ENCODE measurements around the gene MISFA. TPM values are rescaled to one million over a fixed set of nuclear protein-coding genes. Genes with fewer than 3 reads are reported as not detected.
"Not testable (repeated sequence)": the region's sequence is repeated elsewhere in the genome, so short reads cannot be mapped to it uniquely, and the experiment has no call there.

Gene MISFA
- total RNA-seq, 1 experiment from 2014 or later, result 4.6 TPM

- peak; percentile 21 for DNase-seq (ENCODE audit: low spot score)
Observed at GRCh38 chr11:18633256-18634139, 33.9 kb downstream of the MISFA start.

GRCh38 chr11:18634140-18635032 is 34.8 kb downstream of the MISFA start, which contains the start of gene SPTY2D1:
TSS of gene SPTY2D1 (minus strand) at chr11:18634342. CDS start at chr11:18634257, 85 bp downstream.
- H3K36me3 ChIP-seq (ENCODE audit: insufficient read depth, low read length, poor library complexity, severe bottlenecking), result no peaks in the 10 kb centered on the region
- H3K4me1 ChIP-seq (ENCODE audit: insufficient read depth, low read length, poor library complexity, severe bottlenecking), result peaks cover 5% of the 10 kb centered on the region
- ChIA-PET POLR2A (ENCODE audit: low non-redundant PET) (interaction anchor here (0.6 kb wide), 1 partner anchor 968 kb away, joined by 4 read pairs; no protein-coding TSS in a partner anchor), CTCF (no interaction called here)
- TSS peak; percentile 98 for BruUV-seq (replicated peaks)
- no peaks in the 10 kb centered on the region for H3K27me3 ChIP-seq (replicated peaks; ENCODE audit: insufficient read depth, low read depth, low read length, poor library complexity)
- TF ChIP-seq CTCF (conservative IDR thresholded peaks at IDR 0.05; ENCODE audit: low read depth, low read length) (no peak), EZH2 (IDR thresholded peaks at IDR 0.05; ENCODE audit: borderline replicate concordance, low read depth, low read length, poor library complexity, severe bottlenecking) (no peak)
- H3K9me3 ChIP-seq (ENCODE audit: low read depth, low read length, poor library complexity, severe bottlenecking), result no peaks in the 10 kb centered on the region
- H3K27ac ChIP-seq (ENCODE audit: low read depth, low read length, poor library complexity, severe bottlenecking), result peak within 1 kb of the TSS; percentile 90
- H3K4me3 ChIP-seq (ENCODE audit: low read depth, low read length, poor library complexity, severe bottlenecking), result peak within 1 kb of the TSS; percentile 93
- DNase-seq (ENCODE audit: low spot score), result peak; percentile 99
- intact Hi-C loops (cut with micrococcal nuclease; ENCODE audit: unreplicated experiment), result no loop called here

More at GRCh38 chr11:18633256-18634139, 33.9 kb downstream of the MISFA start:
- peak overlapping the region; percentile 90 for H3K27ac ChIP-seq (ENCODE audit: low read depth, low read length, poor library complexity, severe bottlenecking)
- intact Hi-C loops (cut with micrococcal nuclease; ENCODE audit: unreplicated experiment), result no loop called here
- ChIA-PET POLR2A (ENCODE audit: low non-redundant PET) (interaction anchor here (0.6 kb wide), 1 partner anchor 967 kb away, joined by 4 read pairs; no protein-coding TSS in a partner anchor), CTCF (no interaction called here)
- TF ChIP-seq CTCF (conservative IDR thresholded peaks at IDR 0.05; ENCODE audit: low read depth, low read length) (no peak), EZH2 (IDR thresholded peaks at IDR 0.05; ENCODE audit: borderline replicate concordance, low read depth, low read length, poor library complexity, severe bottlenecking) (no peak)
- H3K4me1 ChIP-seq (ENCODE audit: insufficient read depth, low read length, poor library complexity, severe bottlenecking), result peaks cover 5% of the 10 kb centered on the region
- H3K27me3 ChIP-seq (replicated peaks; ENCODE audit: insufficient read depth, low read depth, low read length, poor library complexity), result no peaks in the 10 kb centered on the region
- H3K36me3 ChIP-seq (ENCODE audit: insufficient read depth, low read length, poor library complexity, severe bottlenecking), result no peaks in the 10 kb centered on the region
- peak overlapping the region; percentile 93 for H3K4me3 ChIP-seq (ENCODE audit: low read depth, low read length, poor library complexity, severe bottlenecking)
- no peaks in the 10 kb centered on the region for H3K9me3 ChIP-seq (ENCODE audit: low read depth, low read length, poor library complexity, severe bottlenecking)
- TSS peak; percentile 63 for BruUV-seq (replicated peaks)

GRCh38 chr11:18641677-18642076 is 42.1 kb downstream of the MISFA start:
- Histone ChIP-seq H3K9me3 (ENCODE audit: low read depth, low read length, poor library complexity, severe bottlenecking) (no peaks in the 10 kb centered on the region), H3K27me3 (replicated peaks; ENCODE audit: insufficient read depth, low read depth, low read length, poor library complexity) (peaks cover 11% of the 10 kb centered on the region), H3K27ac (ENCODE audit: low read depth, low read length, poor library complexity, severe bottlenecking) (no peak overlapping the region), H3K36me3 (ENCODE audit: insufficient read depth, low read length, poor library complexity, severe bottlenecking) (no peaks in the 10 kb centered on the region), H3K4me3 (ENCODE audit: low read depth, low read length, poor library complexity, severe bottlenecking) (no peak overlapping the region), H3K4me1 (ENCODE audit: insufficient read depth, low read length, poor library complexity, severe bottlenecking) (no peaks in the 10 kb centered on the region)
- intact Hi-C loops (cut with micrococcal nuclease; ENCODE audit: unreplicated experiment), result no loop called here
- DNase-seq (ENCODE audit: low spot score), result no peak
- no TSS peak for BruUV-seq (replicated peaks)
- POLR2A ChIA-PET (ENCODE audit: low non-redundant PET), result no interaction called here
- CTCF ChIA-PET, result no interaction called here
- TF ChIP-seq EZH2 (IDR thresholded peaks at IDR 0.05; ENCODE audit: borderline replicate concordance, low read depth, low read length, poor library complexity, severe bottlenecking) (no peak), CTCF (conservative IDR thresholded peaks at IDR 0.05; ENCODE audit: low read depth, low read length) (no peak)

GRCh38 chr11:18643034-18643433 is 43.4 kb downstream of the MISFA start:
- H3K36me3 ChIP-seq (ENCODE audit: insufficient read depth, low read length, poor library complexity, severe bottlenecking); DNase-seq (ENCODE audit: low spot score); H3K9me3 ChIP-seq (ENCODE audit: low read depth, low read length, poor library complexity, severe bottlenecking); CTCF ChIA-PET; H3K27ac ChIP-seq (ENCODE audit: low read depth, low read length, poor library complexity, severe bottlenecking); H3K4me3 ChIP-seq (ENCODE audit: low read depth, low read length, poor library complexity, severe bottlenecking); POLR2A ChIA-PET (ENCODE audit: low non-redundant PET); H3K4me1 ChIP-seq (ENCODE audit: insufficient read depth, low read length, poor library complexity, severe bottlenecking); intact Hi-C loops (cut with micrococcal nuclease; ENCODE audit: unreplicated experiment); BruUV-seq (replicated peaks): not testable (repeated sequence)
- H3K27me3 ChIP-seq (replicated peaks; ENCODE audit: insufficient read depth, low read depth, low read length, poor library complexity), result peaks cover 11% of the 10 kb centered on the region

All from A673 (cell line).